Neural progenitor cell (in vitro differentiated cells): ENCODE results near the gene MVD.
"Not testable (repeated sequence)": the region's sequence is repeated elsewhere in the genome, so short reads cannot be mapped to it uniquely, and the experiment has no call there.

Experiments
- EZH2 ChIP-seq: fragments of 200-600 bp; sonication (generic); IDR thresholded peaks from 2 replicates; pipeline ENCODE4 v1.6.1; 2017; ENCODE audit warnings: antibody characterized with exemption, mild to moderate bottlenecking, moderate library complexity
- TF ChIP-seq, protein P1 (sequence below): fragments of 200-600 bp; sonication (generic); IDR thresholded peaks from 2 replicates; pipeline ENCODE4 v1.5.1; 2017; ENCODE audit warnings: antibody characterized with exemption, mild to moderate bottlenecking

DNA sequence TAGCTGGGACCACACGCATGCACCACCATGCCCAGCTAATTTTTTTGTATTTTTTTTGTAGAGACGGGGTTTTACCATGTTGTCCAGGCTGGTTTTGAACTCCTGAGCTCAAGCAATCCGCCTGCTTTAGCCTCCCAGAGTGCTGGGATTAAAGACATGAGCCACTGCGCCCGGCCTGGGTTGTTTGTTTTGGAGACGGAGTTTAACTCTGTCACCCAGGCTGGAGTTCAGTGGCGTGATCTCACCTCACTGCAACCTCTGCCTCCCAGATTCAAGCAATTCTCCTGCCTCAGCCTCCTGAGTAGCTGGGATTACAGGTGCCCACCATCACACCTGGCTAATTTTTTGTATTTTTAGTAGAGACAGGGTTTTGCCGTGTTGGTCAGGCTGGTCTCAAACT is 53.5 kb downstream of the MVD start:
- TF ChIP-seq, protein P1, sequence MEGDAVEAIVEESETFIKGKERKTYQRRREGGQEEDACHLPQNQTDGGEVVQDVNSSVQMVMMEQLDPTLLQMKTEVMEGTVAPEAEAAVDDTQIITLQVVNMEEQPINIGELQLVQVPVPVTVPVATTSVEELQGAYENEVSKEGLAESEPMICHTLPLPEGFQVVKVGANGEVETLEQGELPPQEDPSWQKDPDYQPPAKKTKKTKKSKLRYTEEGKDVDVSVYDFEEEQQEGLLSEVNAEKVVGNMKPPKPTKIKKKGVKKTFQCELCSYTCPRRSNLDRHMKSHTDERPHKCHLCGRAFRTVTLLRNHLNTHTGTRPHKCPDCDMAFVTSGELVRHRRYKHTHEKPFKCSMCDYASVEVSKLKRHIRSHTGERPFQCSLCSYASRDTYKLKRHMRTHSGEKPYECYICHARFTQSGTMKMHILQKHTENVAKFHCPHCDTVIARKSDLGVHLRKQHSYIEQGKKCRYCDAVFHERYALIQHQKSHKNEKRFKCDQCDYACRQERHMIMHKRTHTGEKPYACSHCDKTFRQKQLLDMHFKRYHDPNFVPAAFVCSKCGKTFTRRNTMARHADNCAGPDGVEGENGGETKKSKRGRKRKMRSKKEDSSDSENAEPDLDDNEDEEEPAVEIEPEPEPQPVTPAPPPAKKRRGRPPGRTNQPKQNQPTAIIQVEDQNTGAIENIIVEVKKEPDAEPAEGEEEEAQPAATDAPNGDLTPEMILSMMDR = not testable (repeated sequence)
- TF ChIP-seq EZH2 = not testable (repeated sequence)
